H1 (cell line): ENCODE data around the gene ARG2.

Experiments
- EP300 ChIP-seq, 2 experiments: IDR thresholded peaks; 1 replicate in 1 of 2; 2 replicates in 1 of 2; pipeline ENCODE4 v1.6.1; 2011 to 2012; ENCODE audit warnings: low read depth in 2 of 2, low read length in 2 of 2, mild to moderate bottlenecking in 2 of 2, borderline replicate concordance in 1 of 2, inconsistent platforms in 1 of 2, moderate library complexity in 1 of 2
- MAFK ChIP-seq: IDR thresholded peaks from 2 replicates; pipeline ENCODE4 v1.6.1; 2012; ENCODE audit warnings: low read depth, mild to moderate bottlenecking, improper control_type of control experiment, low read length
- PHF8 ChIP-seq: fragments of 200-600 bp; sonication (generic); conservative IDR thresholded peaks from 2 replicates; pipeline ENCODE4 v1.7.1; 2012; ENCODE audit warnings: low read depth, mild to moderate bottlenecking, inconsistent platforms, low read length, moderate library complexity
- POU5F1 ChIP-seq: IDR thresholded peaks from 2 replicates; pipeline ENCODE4 v1.6.1; 2011; ENCODE audit warnings: low read depth, mild to moderate bottlenecking, low read length, moderate library complexity
- SP1 ChIP-seq: IDR thresholded peaks from 2 replicates; pipeline ENCODE4 v1.6.1; 2011; ENCODE audit warnings: low read depth, low read length
- SP2 ChIP-seq: IDR thresholded peaks from 2 replicates; pipeline ENCODE4 v1.6.1; 2012; ENCODE audit warnings: mild to moderate bottlenecking, low read length, inconsistent platforms
- SRF ChIP-seq: IDR thresholded peaks from 2 replicates; pipeline ENCODE4 v1.6.1; 2011; ENCODE audit warnings: mild to moderate bottlenecking, low read depth, low read length, moderate library complexity
- ZNF274 ChIP-seq: IDR thresholded peaks from 2 replicates; pipeline ENCODE4 v1.7.0; 2012; ENCODE audit warnings: low read length, borderline replicate concordance; ENCODE audit errors: extremely low read depth
- TF ChIP-seq, protein P1 (sequence below), 3 experiments: IDR thresholded peaks; 1 replicate in 2 of 3; 2 replicates in 1 of 3; pipeline versions ENCODE4 v1.5.1 to v1.6.1; 2011; ENCODE audit warnings: low read length in 3 of 3, mild to moderate bottlenecking in 3 of 3, inconsistent platforms in 2 of 3, low read depth in 1 of 3, moderate library complexity in 1 of 3; ENCODE audit not compliant: insufficient read depth in 1 of 3; ENCODE audit errors: control extremely low read depth in 1 of 3
- TF ChIP-seq, protein P2 (sequence below): IDR thresholded peaks from 2 replicates; pipeline ENCODE4 v1.6.1; 2012; ENCODE audit warnings: inconsistent platforms

DNA sequence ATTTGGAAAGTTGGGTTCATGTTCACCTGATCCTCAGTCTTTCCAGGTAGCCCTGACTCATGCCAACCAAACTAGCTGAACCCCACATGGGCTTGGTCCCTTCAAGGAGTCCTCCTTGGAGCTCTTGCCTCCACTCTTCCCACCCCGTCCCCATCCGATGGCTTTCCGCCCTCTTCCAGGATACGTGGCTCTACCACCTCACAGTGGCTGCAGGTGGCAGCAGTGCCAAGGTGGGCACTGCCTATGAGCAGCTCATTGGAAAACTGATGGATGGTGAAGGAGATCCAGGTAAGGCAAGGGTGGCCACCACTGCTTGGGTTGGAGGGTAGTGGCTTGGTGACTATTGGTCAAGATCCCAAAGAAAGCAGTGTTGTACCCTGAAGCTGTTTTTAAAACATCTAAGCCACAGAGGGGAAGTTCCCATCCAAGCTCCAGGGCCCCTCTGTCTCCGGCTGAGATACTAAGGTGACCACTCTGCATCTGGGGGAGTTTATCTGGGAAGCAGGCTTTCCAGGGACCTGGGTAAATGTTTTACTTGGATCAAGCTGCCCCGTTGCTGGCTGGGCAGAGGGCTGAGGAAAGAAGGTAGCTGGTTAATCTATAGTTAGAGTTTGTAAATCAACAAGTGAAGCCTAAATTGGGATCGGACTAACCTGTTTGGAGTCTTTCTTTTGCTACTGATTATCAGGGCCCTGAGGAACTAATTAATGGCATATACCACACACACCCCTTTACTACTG lies 43.3 kb upstream of the ARG2 start:
- TF ChIP-seq, protein P1, sequence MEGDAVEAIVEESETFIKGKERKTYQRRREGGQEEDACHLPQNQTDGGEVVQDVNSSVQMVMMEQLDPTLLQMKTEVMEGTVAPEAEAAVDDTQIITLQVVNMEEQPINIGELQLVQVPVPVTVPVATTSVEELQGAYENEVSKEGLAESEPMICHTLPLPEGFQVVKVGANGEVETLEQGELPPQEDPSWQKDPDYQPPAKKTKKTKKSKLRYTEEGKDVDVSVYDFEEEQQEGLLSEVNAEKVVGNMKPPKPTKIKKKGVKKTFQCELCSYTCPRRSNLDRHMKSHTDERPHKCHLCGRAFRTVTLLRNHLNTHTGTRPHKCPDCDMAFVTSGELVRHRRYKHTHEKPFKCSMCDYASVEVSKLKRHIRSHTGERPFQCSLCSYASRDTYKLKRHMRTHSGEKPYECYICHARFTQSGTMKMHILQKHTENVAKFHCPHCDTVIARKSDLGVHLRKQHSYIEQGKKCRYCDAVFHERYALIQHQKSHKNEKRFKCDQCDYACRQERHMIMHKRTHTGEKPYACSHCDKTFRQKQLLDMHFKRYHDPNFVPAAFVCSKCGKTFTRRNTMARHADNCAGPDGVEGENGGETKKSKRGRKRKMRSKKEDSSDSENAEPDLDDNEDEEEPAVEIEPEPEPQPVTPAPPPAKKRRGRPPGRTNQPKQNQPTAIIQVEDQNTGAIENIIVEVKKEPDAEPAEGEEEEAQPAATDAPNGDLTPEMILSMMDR (IDR thresholded peaks at IDR 0.05; ENCODE audit: control extremely low read depth in 1 of 3, insufficient read depth in 1 of 3, low read depth in 1 of 3, low read length in 3 of 3): peak in 1 of 3 experiments; percentile 1; a peak in 1 of 4 replicates
- no peak for TF ChIP-seq SRF
- TF ChIP-seq MAFK: no peak
- TF ChIP-seq ZNF274: no peak
- TF ChIP-seq, protein P2, sequence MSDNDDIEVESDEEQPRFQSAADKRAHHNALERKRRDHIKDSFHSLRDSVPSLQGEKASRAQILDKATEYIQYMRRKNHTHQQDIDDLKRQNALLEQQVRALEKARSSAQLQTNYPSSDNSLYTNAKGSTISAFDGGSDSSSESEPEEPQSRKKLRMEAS: no peak
- no peak for TF ChIP-seq SP2
- no peak for TF ChIP-seq POU5F1
- no peak for TF ChIP-seq EP300 (IDR thresholded peaks at IDR 0.05; ENCODE audit: borderline replicate concordance in 1 of 2, low read depth in 2 of 2, low read length in 2 of 2)
- TF ChIP-seq SP1: no peak
- no peak for TF ChIP-seq PHF8
